ENCODE measurements around the gene SCFD2. TPM values are rescaled to one million over a fixed set of nuclear protein-coding genes. Genes with fewer than 3 reads are reported as not detected.

SCFD2 gene
- total RNA-seq, 1 donor from 2014 or later = 11.9 TPM

GRCh38 chr4:52976523-52977230 lies 389.2 kb downstream of the SCFD2 start:
- Histone ChIP-seq H2AFZ (ENCODE audit: low read depth, low read length) (no peak overlapping the region), H4K20me1 (ENCODE audit: insufficient read depth, low read length) (no peaks in the 10 kb centered on the region), H3K27ac (ENCODE audit: low read depth, low read length) (no peak overlapping the region), H3K79me2 (ENCODE audit: insufficient read depth, low read length) (no peaks in the 10 kb centered on the region), H3K4me3 (ENCODE audit: insufficient read depth, low read depth, low read length) (no peak overlapping the region), H3K27me3 (ENCODE audit: insufficient read depth, low read length) (no peaks in the 10 kb centered on the region), H3K4me2 (ENCODE audit: low read length) (no peak overlapping the region), H3K9me3 (ENCODE audit: insufficient read depth, low read depth, low read length) (no peaks in the 10 kb centered on the region), H3K9ac (ENCODE audit: low read length) (no peak overlapping the region), H3K36me3 (ENCODE audit: insufficient read depth, low read length) (no peaks in the 10 kb centered on the region), H3K4me1 (ENCODE audit: insufficient read depth, low read length) (no peaks in the 10 kb centered on the region)
- peaks cover 4% of the 10 kb centered on the region for H3K4me1 Mint-ChIP-seq (ENCODE audit: low read depth, unreplicated experiment)
- H3K36me3 Mint-ChIP-seq (ENCODE audit: low read depth, unreplicated experiment) = peaks cover 2% of the 10 kb centered on the region
- TF ChIP-seq CTCF (IDR thresholded peaks at IDR 0.05; ENCODE audit: insufficient read depth, low read depth, low read length) (no peak), EZH2 (IDR thresholded peaks at IDR 0.05; ENCODE audit: insufficient read depth, low read length) (no peak)
- no peaks in the 10 kb centered on the region for H3K27me3 Mint-ChIP-seq (ENCODE audit: low read depth, unreplicated experiment)
- no peak for DNase-seq (ENCODE audit: low read depth)
- peaks cover 5% of the 10 kb centered on the region for H3K9me3 Mint-ChIP-seq (ENCODE audit: unreplicated experiment)
- H3K27ac Mint-ChIP-seq (ENCODE audit: unreplicated experiment) = no peak overlapping the region
- FAIRE-seq = no peak
- H3K4me3 Mint-ChIP-seq (ENCODE audit: unreplicated experiment) = no peak overlapping the region

- Mint-ChIP-seq H3K9me3 (ENCODE audit: unreplicated experiment) (peaks cover 11% of the 10 kb centered on the region), H3K36me3 (ENCODE audit: low read depth, unreplicated experiment) (no peaks in the 10 kb centered on the region), H3K4me3 (ENCODE audit: unreplicated experiment) (no peak overlapping the region), H3K27ac (ENCODE audit: unreplicated experiment) (no peak overlapping the region), H3K4me1 (ENCODE audit: low read depth, unreplicated experiment) (peaks cover 6% of the 10 kb centered on the region), H3K27me3 (ENCODE audit: low read depth, unreplicated experiment) (no peaks in the 10 kb centered on the region)
- Histone ChIP-seq H3K4me1 (ENCODE audit: insufficient read depth, low read length) (no peaks in the 10 kb centered on the region), H3K79me2 (ENCODE audit: insufficient read depth, low read length) (no peaks in the 10 kb centered on the region), H3K36me3 (ENCODE audit: insufficient read depth, low read length) (no peaks in the 10 kb centered on the region), H3K4me3 (ENCODE audit: insufficient read depth, low read depth, low read length) (no peak overlapping the region), H3K4me2 (ENCODE audit: low read length) (no peak overlapping the region), H3K9me3 (ENCODE audit: insufficient read depth, low read depth, low read length) (no peaks in the 10 kb centered on the region), H3K9ac (ENCODE audit: low read length) (no peak overlapping the region), H2AFZ (ENCODE audit: low read depth, low read length) (no peak overlapping the region), H3K27ac (ENCODE audit: low read depth, low read length) (no peak overlapping the region), H4K20me1 (ENCODE audit: insufficient read depth, low read length) (no peaks in the 10 kb centered on the region), H3K27me3 (ENCODE audit: insufficient read depth, low read length) (no peaks in the 10 kb centered on the region)
- FAIRE-seq (no peak), DNase-seq (ENCODE audit: low read depth) (no peak)
- TF ChIP-seq EZH2 (IDR thresholded peaks at IDR 0.05; ENCODE audit: insufficient read depth, low read length) = no peak
- no peak for TF ChIP-seq CTCF (IDR thresholded peaks at IDR 0.05; ENCODE audit: insufficient read depth, low read depth, low read length)
Measured at GRCh38 chr4:52968691-52969090, 397.2 kb downstream of the SCFD2 start.

GRCh38 chr4:52968241-52968640 lies 397.6 kb downstream of the SCFD2 start:
- Mint-ChIP-seq H3K4me3 (ENCODE audit: unreplicated experiment) (no peak overlapping the region), H3K27ac (ENCODE audit: unreplicated experiment) (no peak overlapping the region), H3K27me3 (ENCODE audit: low read depth, unreplicated experiment) (no peaks in the 10 kb centered on the region), H3K4me1 (ENCODE audit: low read depth, unreplicated experiment) (peaks cover 6% of the 10 kb centered on the region), H3K36me3 (ENCODE audit: low read depth, unreplicated experiment) (no peaks in the 10 kb centered on the region), H3K9me3 (ENCODE audit: unreplicated experiment) (peaks cover 11% of the 10 kb centered on the region)
- no peaks in the 10 kb centered on the region for H3K4me1 ChIP-seq (ENCODE audit: insufficient read depth, low read length)
- H2AFZ ChIP-seq (ENCODE audit: low read depth, low read length) = no peak overlapping the region
- FAIRE-seq (no peak), DNase-seq (ENCODE audit: low read depth) (no peak)
- no peak overlapping the region for H3K27ac ChIP-seq (ENCODE audit: low read depth, low read length)
- H3K36me3 ChIP-seq (ENCODE audit: insufficient read depth, low read length) = no peaks in the 10 kb centered on the region
- no peak overlapping the region for H3K9ac ChIP-seq (ENCODE audit: low read length)
- no peak overlapping the region for H3K4me2 ChIP-seq (ENCODE audit: low read length)
- no peaks in the 10 kb centered on the region for H3K79me2 ChIP-seq (ENCODE audit: insufficient read depth, low read length)
- H3K9me3 ChIP-seq (ENCODE audit: insufficient read depth, low read depth, low read length) = no peaks in the 10 kb centered on the region
- no peak for TF ChIP-seq CTCF (IDR thresholded peaks at IDR 0.05; ENCODE audit: insufficient read depth, low read depth, low read length)
- TF ChIP-seq EZH2 (IDR thresholded peaks at IDR 0.05; ENCODE audit: insufficient read depth, low read length) = no peak
- H3K4me3 ChIP-seq (ENCODE audit: insufficient read depth, low read depth, low read length) = no peak overlapping the region
- H4K20me1 ChIP-seq (ENCODE audit: insufficient read depth, low read length) = no peaks in the 10 kb centered on the region
- no peaks in the 10 kb centered on the region for H3K27me3 ChIP-seq (ENCODE audit: insufficient read depth, low read length)

All from astrocyte (in vitro differentiated cells and primary cell).